Spleen (tissue), 7 donors: ENCODE data around the gene PCNX3.

ENCODE experiments used
- CTCF ChIP-seq, 11 experiments: fragments of 200-600 bp in 7 of 11; fragments of 450-650 bp in 4 of 11; sonication (generic) in 4 of 11; IDR thresholded peaks in 8 of 11; conservative IDR thresholded peaks in 3 of 11; 1 replicate in 7 of 11; 2 replicates in 4 of 11; pipeline versions ENCODE4 v1.4.0 to v1.8.0; 2016 to 2021; ENCODE audit warnings: antibody characterized with exemption in 11 of 11, inconsistent platforms in 4 of 11, mild to moderate bottlenecking in 1 of 11
- POLR2A ChIP-seq, 3 donors: fragments of 450-650 bp; IDR thresholded peaks; one replicate each; pipeline ENCODE4 v1.5.1; 2017; ENCODE audit warnings: antibody characterized with exemption in 3 of 3, mild to moderate bottlenecking in 1 of 3
- donor health status: DM: no; HTN: no; CAD: no; lungs with moderate emphysema.
- donor health status: DM: no; HTN: no; CAD: no.
- donor health status: DM: no; HTN: no; CAD: no.

GRCh38 chr11:65625628-65626342, 10.2 kb downstream of the PCNX3 start:
- TF ChIP-seq CTCF (IDR thresholded peaks at IDR 0.05 in 8 of 11, conservative IDR thresholded peaks at IDR 0.05 in 3 of 11) (peak; percentile 82 to 92 (median 87)), POLR2A (IDR thresholded peaks at IDR 0.05) (no peak)
